ENCODE measurements around the gene GBP3. TPM values are rescaled to one million over a fixed set of nuclear protein-coding genes. Genes with fewer than 3 reads are reported as not detected.
"Not testable (repeated sequence)": the region's sequence is repeated elsewhere in the genome, so short reads cannot be mapped to it uniquely, and the experiment has no call there.

The GBP3 gene
- total RNA-seq, 4 donors from 2014 or later = 5.5 to 15.7 (median 9.7) TPM

DNA sequence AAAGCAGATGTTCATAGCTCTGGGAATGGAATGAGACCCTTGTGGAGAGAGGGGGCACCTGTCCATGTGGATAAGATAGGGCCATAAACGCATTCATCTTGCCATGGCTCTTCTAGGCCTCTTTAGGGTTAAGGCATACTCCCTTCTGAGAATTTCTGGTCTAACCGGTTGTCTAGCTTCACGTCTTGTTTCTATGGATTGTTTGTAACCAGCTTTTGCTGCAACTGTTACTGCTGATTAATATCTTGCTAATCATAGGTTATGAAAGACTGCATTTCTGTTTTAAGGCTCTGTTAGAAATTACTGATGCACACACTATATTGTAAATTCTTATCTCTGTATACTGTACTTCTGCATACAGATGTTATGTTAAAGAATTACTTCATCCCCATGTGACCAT lies 4.3 kb downstream of the GBP3 start:
- peaks cover 26% of the 10 kb centered on the region for H3K36me3 ChIP-seq
- H3K4me1 ChIP-seq = peaks cover 46% of the 10 kb centered on the region
- not testable (repeated sequence) for DNase-seq (ENCODE audit: low spot score in 2 of 2); H3K4me3 ChIP-seq; H3K9me3 ChIP-seq; H3K27ac ChIP-seq; H3K27me3 ChIP-seq
- WGBS = 49% methylated on average over 3 of the region's 3 CpGs
- TF ChIP-seq POLR2AphosphoS5 (IDR thresholded peaks at IDR 0.05) = peak in 1 of 3 donors; percentile 22

- no peak for DNase-seq (ENCODE audit: low spot score in 2 of 2)
- peaks cover 56% of the 10 kb centered on the region for H3K36me3 ChIP-seq
- no peaks in the 10 kb centered on the region for H3K9me3 ChIP-seq
- TF ChIP-seq POLR2AphosphoS5 (IDR thresholded peaks at IDR 0.05) = no peak
- no peak for TF ChIP-seq POLR2A (IDR thresholded peaks at IDR 0.05)
- no peak for TF ChIP-seq EP300 (IDR thresholded peaks at IDR 0.05)
- no peak for TF ChIP-seq CTCF (IDR thresholded peaks at IDR 0.05)
- H3K27ac ChIP-seq = no peak overlapping the region
- peaks cover 2% of the 10 kb centered on the region for H3K4me1 ChIP-seq
- WGBS = 93% methylated on average over 4 of the region's 4 CpGs
- H3K4me3 ChIP-seq = no peak overlapping the region
- H3K27me3 ChIP-seq = no peaks in the 10 kb centered on the region
These were observed 14.2 kb downstream of the GBP3 start for GRCh38 chr1:89008511-89008910.

GRCh38 chr1:89005286-89006151 lies 17.1 kb downstream of the GBP3 start:
- peak overlapping the region; percentile 50 for H3K27ac ChIP-seq
- peaks cover 2% of the 10 kb centered on the region for H3K4me1 ChIP-seq
- peaks cover 28% of the 10 kb centered on the region for H3K36me3 ChIP-seq
- no peaks in the 10 kb centered on the region for H3K27me3 ChIP-seq
- H3K9me3 ChIP-seq = no peaks in the 10 kb centered on the region
- no peak overlapping the region for H3K4me3 ChIP-seq
- no peak for TF ChIP-seq POLR2A (IDR thresholded peaks at IDR 0.05)
- no peak for TF ChIP-seq POLR2AphosphoS5 (IDR thresholded peaks at IDR 0.05)
- no peak for TF ChIP-seq CTCF (IDR thresholded peaks at IDR 0.05)
- TF ChIP-seq EP300 (IDR thresholded peaks at IDR 0.05) = no peak
- DNase-seq (ENCODE audit: low spot score in 2 of 2) = no peak
- WGBS = 70% methylated on average over 9 of the region's 9 CpGs

GRCh38 chr1:89002176-89002575 lies 20.5 kb downstream of the GBP3 start:
- not testable (repeated sequence) for H3K27ac ChIP-seq; H3K36me3 ChIP-seq; H3K4me3 ChIP-seq; H3K9me3 ChIP-seq; DNase-seq (ENCODE audit: low spot score in 2 of 2); H3K27me3 ChIP-seq; H3K4me1 ChIP-seq

DNA sequence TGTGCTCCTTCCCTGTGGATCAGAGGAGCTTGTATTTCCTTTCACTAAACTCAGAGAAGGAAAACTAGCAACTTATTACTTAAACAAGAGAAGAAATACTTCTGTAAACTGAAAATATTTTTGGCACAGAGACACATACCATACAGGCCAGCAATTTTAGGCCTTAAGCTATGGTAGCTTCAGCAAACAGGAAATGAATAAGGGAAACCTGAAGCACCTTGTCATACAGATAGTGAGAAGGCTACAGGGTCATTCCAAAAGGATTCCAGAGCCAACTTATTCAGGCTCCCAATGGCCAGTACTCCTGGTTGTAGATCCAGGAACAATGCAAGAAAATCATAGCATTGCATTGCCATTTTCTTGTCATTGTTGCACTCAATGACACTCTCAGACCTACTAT lies 21.2 kb downstream of the GBP3 start:
- H3K27ac ChIP-seq = no peak overlapping the region

More for the DNA sequence above, 21.2 kb downstream of the GBP3 start:
- Histone ChIP-seq H3K27me3 (no peaks in the 10 kb centered on the region), H3K36me3 (peaks cover 5% of the 10 kb centered on the region), H3K4me3 (no peak overlapping the region), H3K9me3 (no peaks in the 10 kb centered on the region), H3K4me1 (peaks cover 2% of the 10 kb centered on the region)
- TF ChIP-seq CTCF (IDR thresholded peaks at IDR 0.05) (no peak), POLR2AphosphoS5 (IDR thresholded peaks at IDR 0.05) (no peak), EP300 (IDR thresholded peaks at IDR 0.05) (no peak), POLR2A (IDR thresholded peaks at IDR 0.05) (no peak)
- no peak for DNase-seq (ENCODE audit: low spot score in 2 of 2)
